Forelimb muscle (tissue), 1 donor: ENCODE data around the gene ARL6IP4. TPM values are rescaled to one million over a fixed set of nuclear protein-coding genes. Genes with fewer than 3 reads are reported as not detected.
"Not testable (repeated sequence)": the region's sequence is repeated elsewhere in the genome, so short reads cannot be mapped to it uniquely, and the experiment has no call there.

Source experiments
- DNase-seq: peaks from one replicate; pipeline ENCODE4 v3.0.0-alpha.2; 2013; ENCODE audit warnings: low read depth
- polyA plus RNA-seq: library from polyadenylated mRNA; unstranded; fragments of 120-200 nt; gene quantifications from one replicate; pipeline ENCODE4 v1.2.1, GENCODE V29; 2013; ENCODE audit not compliant: insufficient read length

The ARL6IP4 gene
- 165 TPM for polyA plus RNA-seq

GRCh38 chr12:122980183-122981035 lies at the start of gene ARL6IP4:
Gene ARL6IP4, plus strand, starts transcription at chr12:122980681. Its CDS starts 459 bp downstream, at chr12:122981140.
- no peak for DNase-seq

GRCh38 chr12:122932207-122932606 lies 48.3 kb upstream of the ARL6IP4 start:
- DNase-seq = no peak

- no peak for DNase-seq
Observed at GRCh38 chr12:122934722-122935121, 45.8 kb upstream of the ARL6IP4 start.

DNA sequence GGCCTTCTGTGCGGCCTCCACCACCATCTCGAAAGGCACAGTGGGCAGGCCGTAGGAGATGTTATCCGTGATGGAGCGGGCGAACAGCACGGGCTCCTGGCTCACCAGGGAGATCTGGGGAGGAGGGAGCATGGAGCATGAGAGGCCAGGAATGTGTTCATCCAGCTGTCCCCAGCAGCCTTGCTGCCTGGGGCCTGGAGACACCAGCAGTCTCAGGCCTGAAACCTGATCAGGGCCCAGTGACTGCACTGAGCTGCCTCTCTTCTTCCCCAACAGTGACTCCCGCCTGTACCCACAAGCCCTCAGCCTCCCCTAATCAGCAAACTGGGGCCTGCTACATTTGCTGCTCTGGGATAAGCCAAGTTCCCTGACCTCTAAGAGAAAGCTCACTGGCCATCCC lies 45.2 kb upstream of the ARL6IP4 start:
- no peak for DNase-seq

GRCh38 chr12:122937622-122938091 lies 42.8 kb upstream of the ARL6IP4 start:
- no peak for DNase-seq

DNA sequence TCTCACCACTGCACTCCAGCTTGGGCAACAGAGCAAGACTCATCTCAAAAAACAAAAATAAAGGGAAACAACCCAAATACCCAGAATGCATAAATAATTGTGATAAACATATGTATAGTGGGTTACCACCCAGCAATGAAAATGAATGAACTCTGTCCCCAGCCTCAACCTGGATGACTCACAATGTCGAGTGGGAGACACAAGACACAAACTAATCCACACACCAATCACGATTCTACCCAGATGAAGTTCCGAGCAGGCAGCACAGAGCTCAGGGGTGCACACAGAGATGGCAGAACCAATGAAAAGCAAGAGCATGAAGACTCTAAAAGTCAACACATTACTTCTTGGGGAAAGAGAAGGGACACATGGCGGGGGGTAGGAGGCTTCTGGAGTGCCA lies 41.4 kb upstream of the ARL6IP4 start:
- DNase-seq = no peak

DNA sequence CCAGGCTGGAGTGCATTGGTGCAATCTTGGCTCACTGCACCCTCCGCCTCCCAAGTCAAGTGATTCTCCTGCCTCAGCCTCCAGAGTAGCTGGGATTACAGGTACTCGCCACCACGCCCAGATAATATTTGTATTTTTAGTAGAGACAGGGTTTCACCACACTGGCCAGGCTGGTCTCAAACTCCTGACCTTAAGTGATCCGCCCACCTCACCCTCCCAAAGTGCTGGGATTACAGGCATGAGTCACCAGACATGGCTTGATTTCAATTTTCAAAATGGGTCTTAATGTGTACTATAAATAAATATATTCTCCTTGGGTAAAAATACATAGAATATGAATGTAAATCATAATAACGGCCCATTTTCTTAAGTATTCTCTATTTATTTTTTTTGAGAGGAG lies 39.1 kb upstream of the ARL6IP4 start:
- DNase-seq = not testable (repeated sequence)

DNA sequence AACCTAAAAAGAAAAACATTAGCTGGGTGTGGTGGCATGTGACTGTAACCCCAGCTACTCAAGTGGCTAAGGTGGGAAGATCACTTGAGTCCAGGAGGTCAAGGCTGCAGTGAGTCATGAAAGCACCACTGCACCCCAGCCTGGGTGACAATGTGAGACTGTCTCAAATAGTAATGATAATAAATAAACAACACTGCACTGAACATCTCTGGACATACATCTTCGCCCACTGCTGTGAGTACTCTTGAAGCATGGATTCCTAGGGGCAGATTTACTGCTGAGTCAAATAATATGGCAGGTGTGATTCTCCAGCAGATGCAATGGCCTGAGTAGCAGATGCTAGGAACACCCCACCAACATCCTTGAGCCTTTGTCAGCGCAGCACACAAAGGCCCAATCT lies 37.8 kb upstream of the ARL6IP4 start:
- no peak for DNase-seq

- no peak for DNase-seq
Observed at GRCh38 chr12:122943196-122943595, 37.3 kb upstream of the ARL6IP4 start.

DNA sequence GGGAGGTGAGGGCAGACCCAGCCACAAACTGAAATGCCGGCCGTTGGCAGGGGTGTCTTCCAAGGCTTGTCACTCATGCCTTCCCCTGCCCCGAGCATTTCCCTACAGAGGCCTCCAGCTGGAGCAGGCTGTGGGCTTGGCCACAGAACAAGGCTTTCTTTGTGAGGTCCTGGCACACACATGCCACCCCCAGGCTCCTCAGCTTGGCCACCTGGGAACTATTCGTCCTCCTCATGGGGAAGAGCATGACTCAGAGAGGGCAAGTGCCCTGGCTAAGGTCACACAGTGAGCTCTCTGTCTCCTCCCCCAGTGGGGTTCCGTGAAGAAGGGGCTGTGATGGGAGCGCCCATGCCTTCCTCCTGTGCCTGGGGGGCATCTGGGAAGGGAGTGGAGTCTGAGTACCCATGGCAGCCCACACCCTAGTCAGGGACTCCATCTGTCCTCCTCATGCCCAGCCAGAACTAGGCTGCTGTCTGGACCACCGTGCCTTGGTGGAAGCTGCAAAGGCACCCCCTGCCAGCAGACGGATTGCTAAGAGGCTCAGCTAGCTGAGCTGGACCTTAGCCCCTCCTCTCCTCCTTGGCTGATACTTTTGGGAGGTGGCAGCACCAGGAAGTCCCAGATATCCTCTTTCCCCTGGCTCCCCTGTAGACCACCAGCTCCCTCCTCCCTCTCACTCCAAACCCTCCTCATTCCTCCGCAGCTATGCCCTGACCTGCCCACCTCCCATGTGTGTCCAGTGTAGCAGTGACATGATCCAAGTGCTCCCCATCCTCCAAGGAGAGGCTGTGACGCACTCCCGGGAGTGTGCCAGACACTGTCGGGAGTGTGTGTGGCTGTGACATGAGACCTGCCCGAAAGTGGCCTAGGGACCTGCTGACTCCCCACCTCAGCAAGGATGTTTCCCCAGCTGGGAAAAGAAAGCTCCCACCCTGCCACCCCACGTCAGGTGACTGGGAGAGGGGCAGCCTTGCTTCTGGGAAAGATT lies 35.6 kb upstream of the ARL6IP4 start:
- DNase-seq = no peak

DNA sequence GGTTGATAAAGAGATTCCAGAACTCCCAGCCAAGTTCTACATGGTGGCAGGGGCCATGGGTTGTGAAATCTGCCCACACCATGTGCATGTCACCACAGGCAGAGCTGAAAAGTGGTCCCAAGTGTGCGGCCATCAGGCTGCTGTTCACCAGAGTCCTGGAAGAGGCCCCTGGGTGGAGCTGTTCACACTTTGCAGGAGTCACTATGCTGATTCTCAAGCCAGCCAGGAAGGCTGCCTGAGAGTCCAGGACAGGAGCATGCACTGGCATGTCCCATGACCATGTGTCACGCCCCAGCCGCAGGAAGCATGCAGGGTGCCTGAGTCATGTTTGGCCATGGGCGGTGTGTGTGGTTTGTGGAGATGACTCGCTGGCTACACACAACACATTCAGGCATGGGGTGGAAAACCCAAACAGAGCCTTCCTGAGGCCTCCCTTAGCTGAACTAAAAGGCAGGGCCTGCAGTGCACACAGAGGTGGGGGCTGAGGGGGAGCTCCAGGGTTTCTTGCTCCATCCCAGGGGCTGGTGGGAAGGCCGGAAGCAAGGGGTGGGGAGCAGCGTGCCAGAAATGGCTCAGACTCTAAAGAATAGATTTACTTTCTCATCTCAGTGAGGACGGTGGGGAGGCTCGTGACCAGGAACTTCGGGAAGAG lies 33.7 kb upstream of the ARL6IP4 start:
- no peak for DNase-seq

GRCh38 chr12:122947352-122947792 lies 33.1 kb upstream of the ARL6IP4 start:
- no peak for DNase-seq

DNA sequence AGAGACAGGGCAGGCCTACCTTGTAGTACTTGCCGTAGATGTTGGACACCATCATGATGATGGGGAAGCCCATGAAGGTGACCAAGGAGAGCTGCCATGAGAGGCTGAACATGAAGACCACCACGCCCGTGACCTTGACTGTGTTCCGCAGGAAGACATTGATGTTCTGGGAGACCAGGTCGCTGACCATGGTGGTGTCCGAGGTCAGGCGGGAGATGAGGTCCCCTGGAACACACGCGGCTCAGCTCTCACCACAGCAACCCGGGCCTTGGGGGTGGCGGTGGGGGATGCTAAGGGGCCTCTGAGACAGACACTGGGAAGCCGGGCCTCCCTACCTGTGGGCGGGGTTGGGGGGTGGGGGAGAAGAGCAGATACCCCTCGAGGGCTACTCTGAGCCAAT lies 31.9 kb upstream of the ARL6IP4 start:
- no peak for DNase-seq

DNA sequence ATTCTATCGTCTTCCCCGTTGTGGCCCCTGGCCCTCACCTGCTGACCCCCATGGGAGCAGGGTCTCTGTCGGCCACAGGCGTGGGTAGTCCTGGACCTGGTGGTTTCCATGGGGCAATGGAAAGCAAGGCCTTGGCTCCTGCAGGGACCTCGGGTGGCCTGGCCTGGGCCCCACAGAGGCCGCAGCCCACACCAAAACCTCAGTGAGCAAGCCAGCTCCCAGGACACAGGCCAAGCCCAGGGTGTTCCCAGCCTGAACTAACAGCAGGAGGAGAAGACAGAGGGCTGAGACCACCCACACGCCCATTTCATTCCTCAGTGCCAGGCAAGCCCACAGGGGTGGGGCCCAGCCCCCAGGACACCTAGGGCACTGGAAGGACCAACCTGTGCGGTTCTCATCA lies 31.1 kb upstream of the ARL6IP4 start:
- DNase-seq = no peak

DNA sequence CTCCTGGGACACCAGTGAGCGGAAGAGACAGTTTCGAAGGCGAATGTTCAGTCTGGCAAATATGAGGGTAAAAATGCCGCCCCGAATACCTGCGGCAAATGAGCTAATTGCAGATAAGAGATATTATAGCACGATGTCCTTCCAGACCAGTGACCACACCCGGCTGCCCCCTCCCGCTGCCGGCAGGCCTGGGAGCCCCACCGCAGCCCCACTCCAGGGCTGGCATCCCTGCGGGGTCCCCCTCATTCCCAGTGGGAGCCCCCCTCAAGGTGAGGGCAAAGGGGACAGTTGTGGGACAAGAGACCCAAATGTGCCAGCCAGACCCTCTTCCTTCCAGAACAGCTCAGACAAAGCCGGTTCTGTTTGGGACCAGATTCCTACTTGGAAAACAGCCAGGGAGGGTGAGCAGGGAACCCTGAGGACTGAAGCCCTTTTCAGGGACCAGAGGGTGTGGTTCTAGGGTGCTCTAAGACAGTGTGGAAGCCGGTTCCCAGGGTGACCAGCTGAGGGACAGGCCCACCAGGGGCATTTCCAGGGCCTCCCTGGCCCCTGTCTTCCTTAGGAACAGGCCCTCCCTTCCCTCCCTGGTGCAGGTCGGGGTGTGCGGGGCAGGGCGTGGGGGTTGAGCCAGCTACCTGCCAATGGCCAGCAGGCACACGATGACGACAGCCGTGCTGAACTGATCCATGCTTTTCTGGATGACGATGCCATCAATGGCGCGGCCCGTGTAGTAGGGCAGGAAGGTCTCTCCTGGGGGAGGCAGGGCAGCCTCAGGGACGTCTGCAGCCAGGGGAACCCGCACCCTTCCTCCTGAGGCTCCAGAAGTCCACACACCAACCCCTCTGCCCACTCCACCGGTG lies 30.4 kb upstream of the ARL6IP4 start:
- no peak for DNase-seq

GRCh38 chr12:122951406-122951805 lies 29.1 kb upstream of the ARL6IP4 start:
- no peak for DNase-seq

DNA sequence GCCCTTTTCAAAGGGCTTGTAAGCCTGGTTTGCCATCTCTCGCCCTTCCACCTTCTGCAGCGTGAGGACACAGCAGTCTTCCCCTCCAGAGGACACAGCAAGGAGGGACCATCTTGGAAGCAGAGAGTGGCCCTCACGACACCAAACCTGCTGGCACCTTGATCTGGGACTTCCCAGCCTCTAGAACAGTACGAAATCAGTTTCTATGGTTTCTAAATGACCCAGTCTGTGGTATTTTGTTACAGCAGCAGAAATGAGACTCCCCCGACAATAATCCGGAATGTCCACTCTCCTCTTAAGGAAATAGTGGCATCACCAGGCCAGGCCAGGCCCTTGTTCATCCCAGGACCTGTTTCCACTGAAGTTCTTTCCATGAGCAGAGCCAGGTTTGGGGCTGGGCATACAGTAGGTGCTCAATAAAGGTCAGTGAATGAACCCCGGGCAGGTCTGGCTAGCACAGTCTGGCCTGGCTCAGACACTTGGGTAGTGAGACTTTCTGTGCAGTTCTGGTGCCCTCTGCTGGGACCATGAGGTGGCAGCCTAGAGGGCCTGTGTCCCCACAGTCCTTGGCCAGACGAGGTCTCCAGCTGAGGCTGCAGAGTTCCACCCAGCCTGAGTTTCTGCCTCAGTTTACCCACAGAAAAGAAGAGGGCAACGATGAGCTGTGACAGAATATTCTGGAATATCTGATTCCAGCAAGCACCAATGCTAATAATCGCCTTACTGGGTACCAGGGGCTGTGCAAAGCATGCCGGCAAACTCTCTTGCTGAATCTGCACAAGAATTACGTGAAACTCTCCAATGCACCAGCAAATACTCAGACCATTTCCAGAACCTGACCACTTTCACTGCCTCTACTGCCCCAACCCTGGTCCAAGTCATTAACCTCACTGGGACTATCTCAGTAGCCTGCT lies 28.2 kb upstream of the ARL6IP4 start:
- DNase-seq = no peak

GRCh38 chr12:122955156-122955555 lies 25.3 kb upstream of the ARL6IP4 start:
- DNase-seq = no peak

DNA sequence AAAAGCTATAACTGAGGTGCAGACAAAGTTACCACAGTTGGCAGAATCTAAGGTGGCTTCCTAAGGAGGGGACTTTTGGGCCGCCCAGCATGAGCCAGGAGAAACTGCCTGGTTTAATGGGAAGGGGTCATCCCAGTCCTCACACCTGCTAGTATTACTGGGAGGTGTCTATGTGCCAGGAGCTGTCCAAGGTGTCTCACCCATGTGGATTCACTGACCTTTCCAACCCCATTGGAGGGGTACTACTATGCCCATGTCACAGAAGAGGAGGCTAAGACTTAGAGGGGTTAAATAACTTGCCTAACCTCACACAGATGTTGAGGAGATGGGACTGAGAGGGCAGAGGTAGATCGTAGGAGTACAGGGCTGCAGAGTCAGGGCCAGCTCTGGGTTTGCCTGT lies 24.4 kb upstream of the ARL6IP4 start:
- DNase-seq = no peak
